PFSK-1 (cell line): ENCODE results near the gene PLPPR2.

Experiments
- FOXP2 ChIP-seq: optimal IDR thresholded peaks from 2 replicates; pipeline ENCODE3; 2011; ENCODE audit warnings: borderline replicate concordance, control low read depth, inconsistent platforms; ENCODE audit not compliant: insufficient read depth; ENCODE audit errors: extremely low read length, extremely low read depth
- POLR2AphosphoS5 ChIP-seq: IDR thresholded peaks from 2 replicates; pipeline ENCODE4 v1.6.1; 2012; ENCODE audit warnings: low read depth, mild to moderate bottlenecking, control low read depth, low read length, moderate library complexity
- SIN3A ChIP-seq: IDR thresholded peaks from 2 replicates; pipeline ENCODE4 v1.6.1; 2012; ENCODE audit warnings: mild to moderate bottlenecking, low read length, moderate library complexity, borderline replicate concordance; ENCODE audit not compliant: insufficient read depth
- TAF1 ChIP-seq: IDR thresholded peaks from 2 replicates; pipeline ENCODE4 v1.6.1; 2012; ENCODE audit warnings: low read length, control low read depth, borderline replicate concordance; ENCODE audit not compliant: insufficient read depth
- TF ChIP-seq, protein P1 (sequence below), 2 experiments: IDR thresholded peaks; 2 replicates each; pipeline versions ENCODE4 v1.6.1 to v1.8.0; 2011 to 2012; ENCODE audit warnings: low read depth in 2 of 2, low read length in 2 of 2, control low read depth in 1 of 2, inconsistent platforms in 1 of 2, mild to moderate bottlenecking in 1 of 2, moderate library complexity in 1 of 2; ENCODE audit not compliant: insufficient read depth in 1 of 2

The PLPPR2 gene

DNA sequence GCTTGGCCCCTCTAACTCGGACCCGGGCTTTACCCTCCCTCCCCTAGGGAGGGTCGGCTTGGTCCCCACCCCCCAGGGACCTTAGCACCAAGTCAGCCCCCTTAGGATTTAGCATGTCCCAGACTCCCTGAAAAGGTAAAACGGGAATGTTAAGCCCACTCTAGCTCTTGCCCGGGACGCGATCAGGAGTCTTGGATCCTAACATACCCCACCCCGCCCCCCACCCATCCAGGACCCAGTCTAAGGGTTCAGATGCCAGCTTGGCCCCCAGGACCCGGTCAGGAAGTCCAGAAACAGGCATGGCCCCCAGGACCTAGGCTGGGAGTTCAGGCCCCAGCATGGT, 28.4 kb downstream of the PLPPR2 start:
- TF ChIP-seq FOXP2 (no peak), POLR2AphosphoS5 (no peak), TAF1 (no peak), SIN3A (no peak)
- TF ChIP-seq, protein P1, sequence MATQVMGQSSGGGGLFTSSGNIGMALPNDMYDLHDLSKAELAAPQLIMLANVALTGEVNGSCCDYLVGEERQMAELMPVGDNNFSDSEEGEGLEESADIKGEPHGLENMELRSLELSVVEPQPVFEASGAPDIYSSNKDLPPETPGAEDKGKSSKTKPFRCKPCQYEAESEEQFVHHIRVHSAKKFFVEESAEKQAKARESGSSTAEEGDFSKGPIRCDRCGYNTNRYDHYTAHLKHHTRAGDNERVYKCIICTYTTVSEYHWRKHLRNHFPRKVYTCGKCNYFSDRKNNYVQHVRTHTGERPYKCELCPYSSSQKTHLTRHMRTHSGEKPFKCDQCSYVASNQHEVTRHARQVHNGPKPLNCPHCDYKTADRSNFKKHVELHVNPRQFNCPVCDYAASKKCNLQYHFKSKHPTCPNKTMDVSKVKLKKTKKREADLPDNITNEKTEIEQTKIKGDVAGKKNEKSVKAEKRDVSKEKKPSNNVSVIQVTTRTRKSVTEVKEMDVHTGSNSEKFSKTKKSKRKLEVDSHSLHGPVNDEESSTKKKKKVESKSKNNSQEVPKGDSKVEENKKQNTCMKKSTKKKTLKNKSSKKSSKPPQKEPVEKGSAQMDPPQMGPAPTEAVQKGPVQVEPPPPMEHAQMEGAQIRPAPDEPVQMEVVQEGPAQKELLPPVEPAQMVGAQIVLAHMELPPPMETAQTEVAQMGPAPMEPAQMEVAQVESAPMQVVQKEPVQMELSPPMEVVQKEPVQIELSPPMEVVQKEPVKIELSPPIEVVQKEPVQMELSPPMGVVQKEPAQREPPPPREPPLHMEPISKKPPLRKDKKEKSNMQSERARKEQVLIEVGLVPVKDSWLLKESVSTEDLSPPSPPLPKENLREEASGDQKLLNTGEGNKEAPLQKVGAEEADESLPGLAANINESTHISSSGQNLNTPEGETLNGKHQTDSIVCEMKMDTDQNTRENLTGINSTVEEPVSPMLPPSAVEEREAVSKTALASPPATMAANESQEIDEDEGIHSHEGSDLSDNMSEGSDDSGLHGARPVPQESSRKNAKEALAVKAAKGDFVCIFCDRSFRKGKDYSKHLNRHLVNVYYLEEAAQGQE (IDR thresholded peaks at IDR 0.05; ENCODE audit: insufficient read depth in 1 of 2, low read depth in 2 of 2, low read length in 2 of 2) = no peak

- TF ChIP-seq FOXP2 = no peak
- TF ChIP-seq, protein P1 (IDR thresholded peaks at IDR 0.05; ENCODE audit: insufficient read depth in 1 of 2, low read depth in 2 of 2, low read length in 2 of 2) = no peak
- TF ChIP-seq POLR2AphosphoS5 = no peak
- no peak for TF ChIP-seq TAF1
- TF ChIP-seq SIN3A = no peak
Measured at GRCh38 chr19:11384778-11385129, 29.5 kb downstream of the PLPPR2 start.

- TF ChIP-seq SIN3A (no peak), TAF1 (no peak), POLR2AphosphoS5 (no peak), FOXP2 (no peak)
- TF ChIP-seq, protein P1 (IDR thresholded peaks at IDR 0.05; ENCODE audit: insufficient read depth in 1 of 2, low read depth in 2 of 2, low read length in 2 of 2) = no peak
Measured at GRCh38 chr19:11387162-11388034, 32.2 kb downstream of the PLPPR2 start.

DNA sequence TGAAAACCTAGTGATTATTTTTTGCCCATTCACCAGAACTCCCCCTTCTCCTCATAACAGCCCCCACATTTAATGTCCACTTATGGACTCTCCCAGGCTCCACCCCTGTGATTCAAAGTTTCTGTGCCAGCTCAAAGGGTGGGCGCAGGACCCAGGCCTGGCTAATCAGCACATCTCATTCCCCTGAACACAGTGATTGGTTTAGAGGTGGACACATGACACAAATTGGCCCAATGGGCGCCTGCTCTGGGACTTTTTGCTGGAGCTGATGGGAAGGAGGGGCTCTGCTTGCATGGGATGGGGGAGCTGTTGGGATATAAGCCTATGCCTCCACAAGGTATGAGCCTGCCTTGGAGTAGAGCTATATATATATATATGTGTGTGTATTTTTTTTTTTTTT, 35.1 kb downstream of the PLPPR2 start:
- TF ChIP-seq FOXP2 (no peak), SIN3A (no peak), TAF1 (no peak), POLR2AphosphoS5 (no peak)
- TF ChIP-seq, protein P1 (IDR thresholded peaks at IDR 0.05; ENCODE audit: insufficient read depth in 1 of 2, low read depth in 2 of 2, low read length in 2 of 2) = no peak
